GM18505 (cell line): ENCODE measurements around the gene CEP104.

Source experiments
- ATAC-seq: cut with Tn5 transposase; IDR thresholded peaks from one replicate; pipeline ENCODE4 v1.9.1; 2021; ENCODE audit not compliant: unreplicated experiment
- POLR2A ChIP-seq: IDR thresholded peaks from 4 replicates; pipeline ENCODE4 v1.6.1; 2011; ENCODE audit warnings: borderline replicate concordance; ENCODE audit not compliant: insufficient read depth, insufficient read length; ENCODE audit errors: extremely low read depth

The CEP104 gene

GRCh38 chr1:3767328-3767925, 89.6 kb downstream of the CEP104 start:
- ATAC-seq, result no peak
- no peak for TF ChIP-seq POLR2A

- no peak for TF ChIP-seq POLR2A
- ATAC-seq, result no peak
Measured at GRCh38 chr1:3763351-3764125, 93.5 kb downstream of the CEP104 start.

GRCh38 chr1:3762873-3763228, 94.2 kb downstream of the CEP104 start:
- no peak for ATAC-seq
- no peak for TF ChIP-seq POLR2A

GRCh38 chr1:3762151-3762872, 94.7 kb downstream of the CEP104 start:
- ATAC-seq, result no peak

More at GRCh38 chr1:3762151-3762872, 94.7 kb downstream of the CEP104 start:
- no peak for TF ChIP-seq POLR2A
